Measurements from ENCODE around the gene CELSR2. TPM values are rescaled to one million over a fixed set of nuclear protein-coding genes. Genes with fewer than 3 reads are reported as not detected.

CELSR2 gene
- polyA plus RNA-seq, 2 donors = 17.4 to 19.4 TPM

Other genes starting within 250 kb of the CELSR2 start
- 1 to 10 TPM; 6.4 to 8.4 TPM for gene WDR47, start 207.4 kb upstream of the CELSR2 start, polyA plus RNA-seq
- gene TAF13, start 173.5 kb upstream of the CELSR2 start, polyA plus RNA-seq = 10 to 100 TPM; 20.2 to 33.9 TPM
- 10 to 100 TPM in 1 of 2 donors, 1 to 10 TPM in 1; 7.7 to 14.7 TPM for gene TMEM167B, start 158.8 kb upstream of the CELSR2 start, polyA plus RNA-seq
- gene ELAPOR1, start 135.4 kb upstream of the CELSR2 start, polyA plus RNA-seq = under 1 TPM; 0.24 to 0.25 TPM
- gene SARS1, start 35.6 kb upstream of the CELSR2 start, polyA plus RNA-seq = 100 to 1,000 TPM in 1 of 2 donors, 10 to 100 TPM in 1; 31.4 to 124 TPM
- 10 to 100 TPM in 1 of 2 donors, 1 to 10 TPM in 1; 6.3 to 10.4 TPM for gene PSRC1, start 33.6 kb downstream of the CELSR2 start, polyA plus RNA-seq
- under 1 TPM; 0.08 to 0.14 TPM for gene MYBPHL, start 57.5 kb downstream of the CELSR2 start, polyA plus RNA-seq
- 10 to 100 TPM; 25.3 to 34.9 TPM for gene SORT1, start 148.4 kb downstream of the CELSR2 start, polyA plus RNA-seq
- gene PSMA5, start 176.9 kb downstream of the CELSR2 start, polyA plus RNA-seq = 10 to 100 TPM; 19.5 to 63.6 TPM
- gene SYPL2, start 217.0 kb downstream of the CELSR2 start, polyA plus RNA-seq = under 1 TPM; 0.16 to 0.38 TPM
- gene ATXN7L2, start 234.4 kb downstream of the CELSR2 start, polyA plus RNA-seq = 1 to 10 TPM; 3.6 to 6.4 TPM
- 1 to 10 TPM; 3.7 to 4.8 TPM for gene CYB561D1, start 244.6 kb downstream of the CELSR2 start, polyA plus RNA-seq